HG02884 (cell line): ENCODE results near the gene GPRIN2.
"Not testable (repeated sequence)": the region's sequence is repeated elsewhere in the genome, so short reads cannot be mapped to it uniquely, and the experiment has no call there.

Experiments used
- ATAC-seq: cut with Tn5 transposase; IDR thresholded peaks from one replicate; pipeline ENCODE4 v1.9.1; 2021; ENCODE audit warnings: mild to moderate bottlenecking, moderate library complexity; ENCODE audit not compliant: unreplicated experiment

The GPRIN2 gene

GRCh38 chr10:46522295-46523118, 34.0 kb downstream of the GPRIN2 start:
- ATAC-seq: no peak

- no peak for ATAC-seq
Measured at GRCh38 chr10:46520941-46521340, 35.5 kb downstream of the GPRIN2 start.

- ATAC-seq: no peak
Measured at GRCh38 chr10:46520381-46520780, 36.1 kb downstream of the GPRIN2 start.

GRCh38 chr10:46518028-46518725, 38.3 kb downstream of the GPRIN2 start:
- no peak for ATAC-seq

- no peak for ATAC-seq
Measured at GRCh38 chr10:46517541-46517940, 38.9 kb downstream of the GPRIN2 start.

GRCh38 chr10:46516660-46517416, 39.6 kb downstream of the GPRIN2 start:
- no peak for ATAC-seq

- no peak for ATAC-seq
Measured at GRCh38 chr10:46515793-46516192, 40.7 kb downstream of the GPRIN2 start.

- ATAC-seq: no peak
Measured at GRCh38 chr10:46515366-46515765, 41.1 kb downstream of the GPRIN2 start.

GRCh38 chr10:46514899-46515298, 41.6 kb downstream of the GPRIN2 start:
- no peak for ATAC-seq

- ATAC-seq: no peak
Measured at GRCh38 chr10:46514431-46514861, 42.0 kb downstream of the GPRIN2 start.

GRCh38 chr10:46513333-46513732, 43.1 kb downstream of the GPRIN2 start:
- ATAC-seq: not testable (repeated sequence)

- ATAC-seq: not testable (repeated sequence)
Measured at GRCh38 chr10:46512725-46513124, 43.7 kb downstream of the GPRIN2 start.

GRCh38 chr10:46512002-46512401, 44.5 kb downstream of the GPRIN2 start:
- ATAC-seq: not testable (repeated sequence)
